Measurements from ENCODE around the gene ZNF577.

- TF ChIP-seq CTCF (IDR thresholded peaks at IDR 0.05) = no peak
- TF ChIP-seq EZH2 (IDR thresholded peaks at IDR 0.05; ENCODE audit: borderline replicate concordance, insufficient read depth, low read depth, low read length, poor library complexity, severe bottlenecking) = no peak
Observed at GRCh38 chr19:51919606-51920005, 31.9 kb upstream of the ZNF577 start.
